Kasumi-1 (cell line): Measurements from ENCODE around the gene DFFA.
A peak's percentile ranks its signal among the peaks of the same experiment; 100 is the strongest.
"Not testable (repeated sequence)": the region's sequence is repeated elsewhere in the genome, so short reads cannot be mapped to it uniquely, and the experiment has no call there.

Experiments
- DNase-seq, 2 experiments: peaks; one replicate each; lab custom pipeline; 2025; lab: John Stamatoyannopoulos, UW

The DFFA gene

DNA sequence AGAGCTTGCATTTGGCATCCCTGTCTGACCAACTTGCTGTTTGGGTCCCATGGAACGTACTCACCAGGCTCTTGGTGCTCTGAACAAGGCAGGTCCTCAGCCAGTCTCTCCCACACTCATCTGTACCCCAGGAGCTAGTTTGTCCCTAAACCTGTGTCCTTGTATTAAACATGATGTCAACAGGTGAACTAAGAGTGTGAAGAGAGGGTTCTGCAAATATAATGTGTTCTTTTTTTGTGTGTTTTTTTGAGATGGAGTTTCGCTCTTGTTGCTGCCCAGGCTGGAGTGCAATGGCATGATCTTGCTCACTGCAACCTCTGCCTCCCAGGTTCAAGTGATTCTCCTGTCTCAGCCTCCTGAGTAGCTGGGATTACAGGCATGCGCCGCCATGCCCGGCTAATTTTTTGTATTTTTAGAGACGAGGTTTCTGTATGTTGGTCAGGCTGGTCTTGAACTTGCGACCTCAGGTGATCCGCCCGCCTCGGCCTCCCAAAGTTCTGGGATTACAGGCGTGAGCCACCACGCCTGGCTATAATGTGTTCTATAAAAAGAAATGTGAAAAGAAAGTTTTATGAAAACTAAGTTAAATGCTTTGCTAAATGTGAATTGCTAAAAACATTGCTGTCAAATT lies 33.8 kb upstream of the DFFA start:
- not testable (repeated sequence) for DNase-seq

DNA sequence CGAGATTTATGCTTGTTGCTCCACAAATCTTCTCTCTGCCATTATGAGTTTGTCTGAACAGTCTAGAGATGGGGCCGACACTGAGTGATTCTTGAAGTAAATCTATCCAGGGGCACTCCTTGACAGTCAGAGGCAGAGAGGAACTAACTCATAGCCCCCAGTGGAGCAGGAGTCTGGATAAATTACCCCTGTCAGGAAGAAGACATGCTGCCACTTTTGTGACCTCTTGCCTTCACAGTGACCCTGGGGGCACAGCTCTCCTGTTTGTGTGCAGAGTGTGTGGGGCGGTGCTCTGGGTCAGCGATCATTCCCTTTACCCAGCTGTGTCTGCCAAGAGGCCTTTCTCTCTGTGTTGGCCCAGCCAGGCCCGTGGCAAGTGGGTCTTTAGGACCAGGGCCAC lies 31.9 kb upstream of the DFFA start:
- no peak for DNase-seq

DNA sequence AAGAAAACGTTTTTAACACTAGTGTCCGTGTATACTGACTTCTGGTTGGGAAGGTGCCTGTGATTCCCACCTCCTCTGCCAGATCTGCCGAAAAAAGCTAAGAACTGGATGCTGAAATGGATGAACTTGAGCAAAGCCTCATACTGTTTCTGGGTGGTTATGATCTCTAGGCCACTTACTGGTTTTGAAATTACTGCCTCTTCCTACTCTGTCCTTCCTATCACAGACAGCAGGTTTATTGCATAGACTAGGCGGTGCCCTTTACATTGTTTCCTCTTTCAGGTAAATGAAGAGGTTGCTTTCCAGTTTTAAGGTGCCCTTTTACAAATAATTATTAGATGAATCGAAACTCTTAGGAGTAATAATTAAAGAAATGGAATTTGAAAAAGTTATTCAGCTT lies 29.9 kb upstream of the DFFA start:
- DNase-seq = no peak

DNA sequence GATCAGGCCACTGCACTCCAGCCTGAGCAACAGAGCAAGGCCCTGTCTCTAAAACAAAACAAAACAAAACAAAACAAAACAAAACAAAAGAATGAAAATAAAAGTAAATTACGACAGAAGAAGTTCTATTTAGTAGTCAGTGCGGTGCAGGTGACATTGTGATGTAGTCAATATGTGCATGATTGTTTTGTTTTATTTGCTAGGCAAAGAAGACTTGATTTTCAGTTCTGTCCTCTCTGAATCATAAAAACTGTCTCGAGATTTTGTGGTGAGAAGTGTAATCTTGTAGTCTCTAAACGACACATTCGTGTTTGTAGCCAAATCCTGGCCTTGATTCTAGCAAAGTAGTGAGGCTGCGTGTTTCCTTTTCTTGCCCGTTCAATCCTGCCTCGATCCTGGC lies 25.9 kb upstream of the DFFA start:
- no peak for DNase-seq

DNA sequence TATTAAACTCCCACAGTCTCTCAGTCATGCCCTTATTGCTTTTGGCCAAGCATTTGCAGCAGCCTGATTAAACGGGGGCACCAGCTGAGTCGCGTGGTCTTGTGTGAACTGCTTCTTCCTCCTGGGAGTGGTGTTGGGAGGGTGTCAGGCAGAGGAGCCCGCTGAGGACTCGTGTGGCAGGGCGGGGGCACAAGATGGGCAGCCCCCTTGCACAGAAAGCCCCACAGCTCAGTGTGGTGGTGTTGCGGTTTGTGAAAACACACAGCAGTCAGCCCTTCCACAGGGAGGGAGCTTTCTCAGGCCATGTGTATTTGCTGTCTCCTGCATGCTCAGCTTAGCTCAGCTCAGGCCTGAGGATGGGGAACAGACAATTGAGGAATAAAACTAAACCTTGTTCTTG lies 24.8 kb upstream of the DFFA start:
- no peak for DNase-seq

DNA sequence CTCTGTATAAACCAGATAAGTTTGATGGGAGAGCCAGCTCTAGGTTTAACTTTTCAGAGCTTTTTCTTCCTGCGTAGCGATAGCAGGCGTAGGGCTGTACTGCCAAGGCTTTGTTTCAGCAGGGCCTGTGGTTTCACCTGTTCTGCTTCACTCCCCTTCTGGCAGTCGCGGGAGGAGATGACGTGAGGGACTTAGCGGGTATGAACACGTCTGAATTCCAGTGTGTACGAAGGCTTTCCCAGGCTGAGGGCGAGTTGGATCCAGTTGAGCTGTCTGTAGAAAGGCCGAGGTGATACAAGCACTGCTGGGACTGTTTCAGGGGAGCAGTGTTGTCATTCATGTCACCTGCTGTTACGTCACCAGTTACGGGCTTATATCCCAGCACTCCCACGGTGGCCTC lies 23.6 kb upstream of the DFFA start:
- DNase-seq = no peak

DNA sequence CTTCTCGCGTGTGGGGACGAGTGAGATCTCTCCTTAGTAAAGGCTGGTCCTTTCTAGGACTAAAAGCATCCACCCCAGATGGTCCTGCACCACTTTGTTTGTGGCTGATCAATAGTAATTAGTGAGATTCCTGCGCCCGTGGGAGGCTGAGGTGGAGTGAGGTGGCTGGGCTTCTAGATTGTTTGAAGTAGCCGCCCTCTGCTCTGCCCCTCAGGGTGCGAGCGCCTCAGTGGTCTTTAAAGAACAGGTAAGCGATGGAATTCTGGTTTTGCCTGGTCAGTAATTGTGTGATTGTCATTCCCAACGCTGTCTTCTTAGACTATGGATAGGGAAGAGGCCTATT lies 23.1 kb upstream of the DFFA start:
- no peak for DNase-seq

DNA sequence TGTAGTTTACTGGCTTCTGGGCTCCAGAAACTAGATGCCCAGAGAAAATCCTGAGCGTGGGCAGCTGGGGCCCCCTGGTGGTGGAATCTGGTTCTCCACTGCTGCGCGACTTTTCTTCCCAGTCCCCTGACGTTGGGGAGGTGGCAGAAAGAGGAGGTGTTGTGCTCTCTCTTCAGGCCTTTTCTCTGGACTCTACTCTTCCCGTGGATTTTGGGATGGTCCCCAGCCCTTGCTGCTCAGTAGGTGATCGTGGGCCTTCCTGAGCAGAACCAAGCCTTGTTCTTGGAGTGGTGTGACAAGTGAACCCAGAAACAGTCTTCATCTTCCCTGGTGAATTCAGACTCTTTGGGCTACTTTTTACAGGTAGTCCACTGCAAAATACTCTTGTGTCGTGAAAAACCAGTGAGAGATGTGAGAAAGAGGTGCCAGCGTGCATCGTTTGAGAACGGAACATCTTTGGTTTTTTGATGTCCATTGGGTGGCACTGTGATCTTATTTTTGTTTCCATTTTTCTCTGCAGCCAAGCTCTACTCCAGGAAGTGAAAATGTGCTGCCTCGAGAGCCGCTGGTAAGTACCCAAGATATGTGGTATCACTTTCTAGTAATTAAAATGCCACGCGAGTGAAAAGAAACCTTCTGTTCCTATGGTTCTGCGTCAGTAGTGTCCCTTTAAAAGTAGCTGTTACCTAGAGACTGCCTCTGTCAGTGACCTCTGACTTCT lies 22.6 kb upstream of the DFFA start:
- peak; percentile 85 to 93 for DNase-seq

DNA sequence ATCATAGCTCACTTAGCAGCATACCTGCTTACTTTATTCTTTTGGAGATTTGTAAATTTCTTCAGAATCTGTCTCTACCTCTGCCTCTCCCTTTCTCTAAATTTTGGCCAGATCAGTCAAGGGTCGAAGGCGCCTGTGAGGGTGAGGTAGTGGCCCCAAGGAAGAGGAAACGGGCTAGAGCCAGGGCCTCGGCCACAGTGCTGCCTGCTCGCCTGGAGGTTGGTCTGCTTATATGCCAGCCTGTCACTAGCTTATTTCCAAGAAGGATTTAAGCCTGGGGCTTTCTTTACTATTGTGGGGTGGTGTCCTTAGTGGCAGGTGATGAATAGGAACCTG lies 22.1 kb upstream of the DFFA start:
- DNase-seq = no peak

DNA sequence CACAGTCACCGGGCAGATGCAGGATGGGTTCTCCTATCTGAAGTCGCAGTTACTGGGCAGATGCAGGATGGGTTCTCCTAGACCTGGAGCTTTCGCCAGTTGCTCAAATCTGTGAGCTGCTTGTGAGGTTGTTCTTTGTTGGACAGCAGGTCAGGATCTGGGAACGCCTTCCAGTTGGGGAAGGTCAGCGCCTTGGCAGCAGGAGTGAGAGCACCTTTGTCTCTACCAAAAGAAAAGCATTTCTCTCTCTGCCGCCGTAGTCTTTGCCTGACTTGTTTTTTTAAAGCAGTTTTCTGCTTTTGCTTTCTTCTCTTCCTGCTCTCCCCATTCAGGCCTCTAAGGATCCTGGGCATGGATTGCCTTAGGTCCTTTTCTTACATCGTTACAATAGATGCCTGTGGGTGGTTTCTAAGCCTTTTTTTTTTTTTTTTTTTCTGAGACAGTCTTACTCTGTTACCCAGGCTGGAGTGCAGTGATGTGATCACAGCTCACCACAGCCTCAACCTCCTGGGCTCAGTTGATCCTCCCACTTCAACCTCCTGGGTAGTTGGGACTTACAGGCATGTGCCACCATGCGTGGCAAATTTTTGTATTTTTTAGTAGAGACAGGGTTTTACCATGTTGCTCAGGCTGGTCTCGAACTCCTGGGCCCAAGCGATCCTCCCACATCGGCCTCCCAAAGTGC lies 18.1 kb upstream of the DFFA start:
- no peak for DNase-seq

DNA sequence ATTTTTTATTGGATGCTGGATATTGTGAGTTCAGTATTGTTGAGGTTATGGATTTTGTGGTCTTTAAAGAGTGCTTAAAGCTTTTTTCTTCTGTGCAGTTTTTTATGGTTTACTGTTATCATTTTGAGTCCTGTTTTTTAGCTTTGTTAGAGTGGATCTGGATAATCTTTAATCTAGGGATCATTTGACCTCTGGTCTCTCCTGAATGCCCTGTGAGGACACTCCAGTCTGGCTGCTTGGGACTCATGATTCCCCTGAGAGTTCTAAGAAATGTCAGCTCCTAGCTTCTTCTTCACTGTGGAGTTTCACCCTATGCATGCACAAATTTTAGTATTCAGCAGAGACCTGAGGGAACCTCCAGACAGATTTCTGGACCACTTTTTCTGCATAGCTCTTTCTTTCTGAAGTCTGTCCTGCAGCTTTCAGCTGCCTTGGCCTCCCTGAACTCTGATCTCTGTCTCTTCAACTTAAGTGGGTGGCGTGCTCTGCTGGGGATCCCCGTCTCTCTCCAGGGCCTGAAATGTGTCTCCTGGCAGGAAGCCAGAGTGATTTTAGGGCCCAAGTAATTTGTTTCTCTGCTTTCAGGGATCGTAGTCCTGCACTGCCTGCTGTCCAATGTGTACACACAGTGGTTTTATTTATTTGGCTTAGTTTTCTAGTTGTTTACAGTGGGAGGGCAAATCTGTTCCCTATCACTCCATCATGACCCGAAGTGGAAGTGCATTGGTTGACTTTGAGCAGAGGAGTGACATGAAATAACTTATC lies 17.1 kb upstream of the DFFA start:
- DNase-seq = no peak

DNA sequence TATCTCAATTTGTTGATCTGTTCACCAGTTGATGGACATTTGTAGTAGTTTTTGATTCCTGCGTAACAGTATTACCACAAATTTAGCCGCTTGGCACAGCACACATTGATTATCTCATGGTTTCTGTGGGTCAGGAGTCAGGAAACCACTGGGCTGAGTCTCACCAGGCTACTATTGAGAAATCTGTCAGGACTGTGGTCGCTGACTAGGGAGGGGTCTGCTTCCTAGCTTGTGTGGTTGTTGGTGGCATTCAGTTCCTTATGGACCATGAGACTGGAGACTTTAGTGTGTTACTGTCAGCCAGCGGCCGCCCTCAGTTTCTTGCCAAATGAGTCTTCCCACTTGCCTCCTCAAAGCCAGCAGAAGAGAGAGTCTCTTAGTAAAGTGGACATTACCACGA lies 12.2 kb upstream of the DFFA start:
- no peak for DNase-seq

DNA sequence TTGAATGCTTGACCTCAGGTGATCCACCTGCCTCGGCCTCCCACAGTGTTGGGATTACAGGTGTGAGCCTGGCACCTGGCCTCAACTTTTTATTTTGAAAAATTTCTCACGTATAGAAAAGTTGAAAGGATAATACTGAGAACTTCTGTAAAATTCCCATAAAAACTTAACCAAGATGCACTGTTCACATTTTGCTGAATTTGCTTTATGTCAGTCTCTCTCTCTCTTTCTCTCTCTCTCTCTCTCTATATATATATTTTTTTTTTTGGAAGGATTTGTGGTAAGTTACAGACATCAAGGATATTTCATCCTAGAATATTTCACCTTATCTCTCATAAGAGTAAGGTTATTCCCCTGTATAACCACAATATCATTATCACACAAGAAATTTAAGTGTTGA lies 8.3 kb upstream of the DFFA start:
- DNase-seq = no peak

DNA sequence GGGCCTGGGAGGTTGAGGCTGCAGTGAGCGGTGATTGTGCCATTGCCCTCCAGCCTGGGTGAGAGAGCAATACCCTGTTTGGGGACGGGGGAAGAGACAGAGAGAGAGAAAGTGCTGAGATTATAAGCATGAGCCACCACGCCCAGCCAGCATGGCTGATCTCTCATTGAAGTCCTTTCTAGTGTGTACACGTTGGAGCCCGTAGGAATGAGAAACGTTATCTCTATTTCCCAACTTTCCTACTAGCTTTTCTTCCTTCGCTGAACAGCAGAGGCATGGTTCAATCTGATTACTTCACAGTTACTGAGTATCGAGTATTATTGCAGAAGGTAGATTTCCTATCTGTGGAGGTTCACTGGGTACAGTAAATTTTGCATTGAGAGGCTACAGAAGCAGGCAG lies 7.0 kb upstream of the DFFA start:
- no peak for DNase-seq

DNA sequence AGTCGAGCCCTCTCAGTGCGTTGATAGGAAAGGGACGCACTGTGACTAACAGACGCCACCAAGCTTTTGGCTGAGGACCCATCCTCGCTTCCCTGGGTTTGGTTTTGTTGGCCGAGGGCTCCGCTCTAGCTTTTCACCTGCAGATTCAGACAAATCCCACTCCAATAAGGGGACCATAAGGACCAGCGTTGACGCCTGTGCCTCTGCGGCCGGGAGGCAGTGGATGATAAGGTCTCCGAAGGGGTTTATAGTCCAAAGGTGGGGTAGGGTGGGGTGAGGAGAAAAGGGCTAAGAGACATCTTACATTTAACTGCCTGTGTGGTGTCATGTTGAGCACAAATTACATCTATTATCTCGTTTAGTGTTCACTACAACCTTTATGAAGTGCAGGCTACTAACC lies 3.2 kb upstream of the DFFA start:
- DNase-seq = no peak

DNA sequence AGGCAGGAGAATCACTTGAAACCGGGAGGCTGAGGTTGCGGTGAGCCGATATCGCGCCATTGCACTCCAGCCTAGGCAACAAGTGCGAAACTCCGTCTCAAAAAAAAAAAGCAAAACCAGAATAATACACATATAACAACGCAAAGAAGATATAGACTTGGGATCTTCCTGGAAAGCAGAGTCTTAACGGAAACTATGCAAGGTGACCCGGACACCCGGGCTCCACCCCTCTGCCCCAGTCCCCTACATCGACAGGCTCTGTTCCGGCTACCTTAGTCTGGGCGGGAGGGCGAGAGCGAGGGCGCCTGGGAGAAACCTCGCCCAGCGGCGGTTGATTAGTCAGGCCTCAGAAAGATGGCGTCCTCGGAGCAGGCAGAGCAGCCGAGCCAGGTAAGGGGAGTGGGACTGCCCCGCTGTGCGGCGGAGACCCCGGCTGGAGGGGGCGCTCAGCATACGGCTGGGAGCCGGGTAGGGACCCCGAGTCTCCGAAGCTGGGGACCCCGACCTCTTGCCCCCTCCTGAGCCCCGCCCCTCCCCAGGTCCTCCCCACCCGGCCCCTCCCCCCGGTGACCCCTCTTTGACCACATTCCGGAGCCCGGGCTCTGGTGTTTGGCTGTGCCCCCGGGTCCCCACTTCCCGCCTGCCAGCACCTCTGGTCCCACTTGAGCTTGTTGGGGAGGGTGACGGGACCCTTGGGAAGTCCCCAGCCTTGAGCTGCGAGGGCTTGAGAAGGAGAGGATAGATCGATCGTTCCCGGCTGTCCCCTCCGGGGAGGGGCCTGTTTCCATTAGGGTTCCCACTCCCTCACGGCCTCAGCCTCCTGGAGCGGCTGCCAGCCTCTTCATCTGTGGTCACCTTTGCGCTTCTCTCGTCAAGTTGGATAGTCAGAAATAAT lies 2.5 kb upstream of the DFFA start, which contains the start of gene PEX14:
TSS of gene PEX14 (plus strand) at position 338 of the 895 bp plus-strand sequence. CDS start at position 355, 17 bp downstream.
- peak; percentile 91 to 95 for DNase-seq

DNA sequence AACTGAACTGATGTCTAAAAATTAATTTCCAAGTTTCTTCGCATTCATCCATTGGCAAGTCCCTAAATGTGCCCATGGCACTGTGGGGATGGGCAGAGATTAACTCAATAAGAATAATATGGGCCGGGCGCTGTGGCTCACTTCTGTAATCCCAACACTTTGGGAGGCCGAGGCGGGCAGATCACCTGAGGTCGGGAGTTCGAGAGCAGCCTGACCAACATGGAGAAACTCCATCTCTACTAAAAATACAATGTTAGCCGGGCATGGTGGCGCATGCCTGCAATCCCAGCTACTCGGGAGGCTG lies 1.9 kb upstream of the DFFA start:
- not testable (repeated sequence) for DNase-seq

DNA sequence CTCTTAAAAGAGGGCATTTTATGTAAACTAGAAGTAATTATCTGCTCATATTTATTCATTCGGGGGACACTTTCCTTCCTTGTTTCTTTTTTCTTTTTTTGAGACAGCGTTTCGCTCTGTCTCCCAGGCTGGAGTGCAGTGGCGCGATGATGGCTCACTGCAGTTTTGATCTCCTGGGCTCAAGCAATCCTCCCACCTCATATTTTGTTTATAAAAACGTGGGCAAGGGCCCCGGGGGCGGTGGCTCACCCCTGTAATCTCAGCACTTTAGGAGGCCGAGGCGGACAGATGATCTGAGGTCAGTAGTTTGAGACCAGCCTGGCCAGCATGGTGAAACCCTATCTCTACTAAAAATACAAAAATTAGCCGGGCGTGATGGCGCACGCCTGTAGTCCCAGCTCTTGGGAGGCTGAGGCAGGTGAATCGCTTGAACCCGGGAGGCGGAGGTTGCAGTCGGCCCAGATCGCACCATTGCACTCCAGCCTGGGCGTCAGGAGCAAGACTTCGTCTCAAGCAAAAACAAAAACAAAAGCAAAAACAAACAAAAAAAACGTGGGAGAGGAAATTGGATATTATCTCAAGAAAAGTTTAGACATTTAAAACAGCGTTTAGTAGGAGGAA lies 926 bp upstream of the DFFA start:
- DNase-seq = no peak

DNA sequence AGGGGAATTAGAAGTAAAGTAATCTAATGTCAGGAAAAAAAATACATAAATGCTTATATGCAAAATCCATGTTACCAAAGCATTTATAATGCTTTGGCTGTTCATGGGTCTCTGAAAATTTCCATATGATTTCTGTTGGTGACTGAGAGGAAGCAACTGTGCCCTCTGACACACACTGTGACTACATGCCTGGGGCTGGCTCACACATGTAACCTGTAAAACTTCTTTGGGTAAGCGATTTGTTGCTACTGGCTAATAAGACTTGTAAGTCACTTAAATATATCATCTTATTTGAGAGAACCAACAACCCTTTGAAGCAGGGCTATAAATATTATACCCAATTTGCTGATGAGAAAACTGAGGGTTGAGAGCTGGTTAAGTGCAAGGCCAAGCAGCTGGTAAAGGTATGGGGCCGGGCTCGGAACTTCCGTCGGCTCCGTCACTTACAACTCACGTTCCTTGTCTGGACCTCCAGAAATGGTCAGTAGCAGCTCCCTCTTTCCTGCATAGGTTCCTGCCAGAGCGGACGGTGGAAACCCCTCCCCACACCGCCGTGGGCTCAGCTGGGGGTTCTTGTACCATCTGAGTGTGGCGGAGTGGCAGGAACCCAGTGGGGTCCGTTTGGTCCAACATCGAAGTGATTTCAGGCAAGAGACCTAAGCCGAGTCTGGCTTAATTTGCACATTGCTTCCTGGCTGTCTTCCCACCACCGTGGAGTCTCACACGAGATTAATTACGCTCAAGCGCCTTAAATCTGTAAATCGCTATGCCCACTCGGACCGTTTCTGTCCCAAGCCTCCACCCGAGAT lies 714 bp downstream of the DFFA start:
- DNase-seq = no peak

DNA sequence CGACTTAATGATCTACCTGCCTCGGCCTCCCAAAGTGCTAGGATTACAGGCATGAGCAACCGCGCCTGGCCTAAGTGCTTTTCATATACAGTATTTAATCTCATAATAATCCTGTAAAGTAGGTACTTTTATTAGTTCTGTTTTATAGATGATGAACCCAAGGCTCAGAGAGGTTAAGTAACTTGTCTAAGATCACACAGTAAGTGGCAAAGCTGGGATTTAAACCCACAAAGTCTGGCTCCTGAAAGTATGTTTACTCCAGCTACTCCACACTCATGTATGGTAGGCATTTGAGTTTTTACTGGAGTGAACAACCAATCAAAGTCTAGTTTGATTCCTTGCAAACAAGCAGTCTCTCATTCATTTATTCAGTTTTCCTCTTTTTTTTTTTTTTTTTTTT lies 2.3 kb downstream of the DFFA start:
- DNase-seq = no peak

DNA sequence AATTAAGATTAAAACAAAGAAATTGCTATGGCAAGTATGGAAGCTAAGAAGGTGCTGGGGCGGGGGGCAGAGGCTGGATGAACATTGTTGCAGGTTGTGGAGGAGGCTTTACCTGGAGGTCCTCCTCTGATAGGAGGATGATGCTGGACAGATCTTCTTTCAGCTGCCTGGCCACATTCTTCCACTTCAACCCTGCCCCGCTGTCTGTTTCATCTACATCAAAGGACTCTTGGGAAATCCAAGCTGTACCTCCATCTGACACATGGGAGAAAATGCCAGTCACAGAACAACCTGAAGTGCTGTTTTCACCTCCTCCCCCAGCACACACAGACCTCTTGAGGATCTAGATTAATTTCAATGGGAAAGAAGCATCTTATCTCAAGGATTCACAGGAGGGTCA lies 5.3 kb downstream of the DFFA start:
- no peak for DNase-seq
